Stomach (tissue), 4 donors: ENCODE results near the gene CLDN1.

Source experiments
- EP300 ChIP-seq: sonication (generic); formaldehyde crosslinking; IDR thresholded peaks from one replicate; pipeline ENCODE4 v1.6.1; 2017; ENCODE audit warnings: antibody characterized with exemption
- POLR2A ChIP-seq, 4 donors: fragments of 450-650 bp; IDR thresholded peaks; one replicate each; pipeline ENCODE4 v1.6.1; 2016; ENCODE audit warnings: antibody characterized with exemption in 4 of 4, control low read depth in 2 of 4, mild to moderate bottlenecking in 1 of 4, moderate library complexity in 1 of 4

GRCh38 chr3:190346541-190346940, 24.3 kb upstream of the CLDN1 start:
- TF ChIP-seq EP300 (no peak), POLR2A (IDR thresholded peaks at IDR 0.05) (no peak)
